Fibroblast of upper back skin (primary cell): Measurements from ENCODE around the gene PLOD2.
A peak's percentile ranks its signal among the peaks of the same experiment; 100 is the strongest.

Source experiments
- DNase-seq: peaks from one replicate; pipeline ENCODE4 v3.0.0-alpha.2; 2013

Gene PLOD2

DNA sequence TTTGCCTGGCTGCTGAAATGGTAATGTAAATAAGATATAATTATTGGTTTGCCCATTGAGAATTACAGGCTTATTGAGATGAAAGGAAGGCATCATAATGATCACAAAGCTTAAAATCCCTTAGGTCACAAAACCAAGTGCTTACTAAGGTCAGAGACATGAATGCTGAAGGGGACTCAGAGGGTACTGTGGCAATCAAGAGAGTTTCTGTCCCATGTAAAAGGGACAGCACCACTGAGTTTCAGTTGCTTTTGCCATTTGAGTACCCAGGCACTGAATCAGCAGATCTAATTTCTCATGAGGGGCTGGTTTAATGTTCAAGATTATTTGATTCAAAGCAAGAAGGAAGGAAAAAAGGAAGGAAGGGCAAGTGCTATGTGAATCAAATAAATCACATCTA is 127.0 kb downstream of the PLOD2 start:
- no peak for DNase-seq

DNA sequence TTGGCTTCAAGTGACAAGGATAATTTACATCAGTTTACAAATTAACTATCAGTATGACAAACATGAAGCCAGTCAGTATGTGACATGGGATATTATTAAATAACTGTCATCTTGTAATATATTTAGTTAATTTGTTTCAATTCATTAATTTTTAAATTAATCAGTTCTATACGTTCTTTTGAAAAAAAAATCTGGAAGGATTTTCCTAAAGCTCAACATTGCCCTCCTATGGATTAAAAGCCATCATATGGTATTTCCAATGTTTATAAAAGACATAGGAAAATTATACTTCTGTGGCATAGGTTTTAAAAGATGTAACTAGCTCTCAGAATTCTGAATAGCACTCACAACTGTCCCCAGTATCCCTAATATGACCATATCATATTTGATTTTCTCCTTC is 134.4 kb downstream of the PLOD2 start:
- DNase-seq, result no peak

DNA sequence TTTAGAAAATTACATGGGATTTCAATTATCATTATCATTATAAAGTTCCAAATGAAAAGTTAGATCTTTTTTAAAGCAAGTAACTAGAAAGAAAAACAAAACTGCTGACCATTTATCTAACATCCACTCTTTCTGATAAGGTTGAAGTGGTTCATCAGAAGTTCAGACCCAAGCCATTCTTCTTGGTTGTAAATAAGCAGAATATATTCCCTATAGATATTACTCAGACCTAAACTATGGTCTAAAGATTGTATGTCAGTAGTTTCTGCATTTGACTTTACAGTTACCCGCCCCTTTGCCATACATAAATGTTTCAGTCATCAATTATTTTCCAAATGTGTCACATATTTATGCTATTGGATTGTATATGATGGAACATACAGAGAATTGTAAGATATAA is 136.7 kb downstream of the PLOD2 start:
- DNase-seq, result peak; percentile 8

DNA sequence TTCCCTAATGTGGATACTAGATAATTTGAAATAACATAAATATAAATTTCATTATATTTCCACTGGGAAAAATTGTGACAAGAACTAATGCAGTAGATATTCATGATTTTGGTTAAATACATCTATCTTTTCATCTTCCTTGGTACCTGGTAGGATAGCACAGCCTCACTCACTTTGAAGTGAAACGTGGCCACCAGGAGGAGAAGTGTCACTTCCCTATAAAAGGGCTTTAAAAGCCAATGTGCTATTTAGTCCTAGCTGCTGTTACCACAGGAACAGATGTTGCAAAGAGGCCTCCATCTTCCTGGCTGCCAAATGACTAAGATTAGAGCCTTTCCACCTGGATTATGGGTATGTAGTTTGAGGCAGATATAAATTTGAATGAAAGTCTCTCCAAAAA is 140.0 kb downstream of the PLOD2 start:
- no peak for DNase-seq

DNA sequence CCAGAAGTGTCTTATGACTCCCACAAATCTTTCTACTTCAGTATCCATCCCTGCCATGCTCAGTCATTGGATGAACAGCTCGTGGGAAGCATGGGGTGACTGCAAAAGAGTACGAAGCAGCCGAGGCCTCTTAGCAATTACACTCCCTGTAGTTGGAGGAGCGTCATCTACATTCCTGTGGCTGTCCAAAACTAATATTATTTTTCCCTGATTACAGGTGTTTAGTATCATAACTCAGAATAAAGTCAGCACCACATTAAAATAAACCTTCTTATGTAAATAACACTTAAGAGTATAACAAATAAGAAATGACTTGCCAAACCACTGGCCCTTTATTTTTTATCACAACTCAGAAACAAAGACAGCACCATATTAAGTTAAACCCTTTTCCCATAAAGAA is 141.5 kb downstream of the PLOD2 start:
- DNase-seq, result no peak
